ENCODE data around the gene GNA14.

- TF ChIP-seq GATA3 (IDR thresholded peaks at IDR 0.05; ENCODE audit: low read depth, low read length) (no peak), GATA2 (IDR thresholded peaks at IDR 0.05; ENCODE audit: low read depth, low read length) (no peak)
Measured at GRCh38 chr9:77594963-77595362, 53.2 kb downstream of the GNA14 start.

All from SH-SY5Y (cell line).